Astrocyte (in vitro differentiated cells and primary cell): ENCODE data around the gene IQCE. TPM values are rescaled to one million over a fixed set of nuclear protein-coding genes. Genes with fewer than 3 reads are reported as not detected.
A peak's percentile ranks its signal among the peaks of the same experiment; 100 is the strongest.

Experiments used
- DNase-seq: peaks from one replicate; pipeline ENCODE4 v3.0.0-alpha.2; 2010; ENCODE audit warnings: low read depth
- FAIRE-seq: peaks from 2 replicates; lab custom pipeline; 2011; peaks lifted over from hg19 to GRCh38; lab: Jason Lieb, UNC
- H2AFZ ChIP-seq: 2 replicates; pipeline ENCODE4 v1.6.0; 2012; ENCODE audit warnings: low read depth, low read length, inconsistent platforms
- H3K27ac ChIP-seq: 2 replicates; pipeline ENCODE4 v1.5.1; 2011; ENCODE audit warnings: low read depth, low read length, inconsistent platforms
- H3K27me3 ChIP-seq: 2 replicates; pipeline ENCODE4 v1.6.0; 2011; ENCODE audit warnings: low read length, inconsistent platforms; ENCODE audit not compliant: insufficient read depth
- H3K36me3 ChIP-seq: 2 replicates; pipeline ENCODE4 v1.5.1; 2011; ENCODE audit warnings: low read length, inconsistent platforms; ENCODE audit not compliant: insufficient read depth
- H3K4me1 ChIP-seq: 2 replicates; pipeline ENCODE4 v1.5.1; 2011; ENCODE audit warnings: low read length, inconsistent platforms; ENCODE audit not compliant: insufficient read depth
- H3K4me2 ChIP-seq: 2 replicates; pipeline ENCODE4 v1.6.0; 2012; ENCODE audit warnings: low read length, inconsistent platforms
- H3K4me3 ChIP-seq: 2 replicates; pipeline ENCODE4 v1.5.1; 2011; ENCODE audit warnings: low read depth, mild to moderate bottlenecking, low read length, inconsistent platforms; ENCODE audit not compliant: insufficient read depth
- H3K79me2 ChIP-seq: 2 replicates; pipeline ENCODE4 v1.6.0; 2012; ENCODE audit warnings: mild to moderate bottlenecking, low read length, inconsistent platforms; ENCODE audit not compliant: insufficient read depth
- H3K9ac ChIP-seq: 2 replicates; pipeline ENCODE4 v1.6.0; 2012; ENCODE audit warnings: mild to moderate bottlenecking, low read length, inconsistent platforms
- H3K9me3 ChIP-seq: 2 replicates; pipeline ENCODE4 v1.5.1; 2012; ENCODE audit warnings: low read depth, mild to moderate bottlenecking, low read length, inconsistent platforms; ENCODE audit not compliant: insufficient read depth
- H4K20me1 ChIP-seq: 2 replicates; pipeline ENCODE4 v1.6.0; 2012; ENCODE audit warnings: low read length, inconsistent platforms; ENCODE audit not compliant: insufficient read depth
- H3K27ac Mint-ChIP-seq: one replicate; pipeline ENCODE4 v1.8.0; 2021; ENCODE audit warnings: mild to moderate bottlenecking, mixed read lengths; ENCODE audit not compliant: unreplicated experiment
- H3K27me3 Mint-ChIP-seq: one replicate; pipeline ENCODE4 v1.8.0; 2021; ENCODE audit warnings: low read depth, mixed read lengths; ENCODE audit not compliant: unreplicated experiment
- H3K36me3 Mint-ChIP-seq: one replicate; pipeline ENCODE4 v1.8.0; 2021; ENCODE audit warnings: low read depth, mixed read lengths; ENCODE audit not compliant: unreplicated experiment
- H3K4me1 Mint-ChIP-seq: one replicate; pipeline ENCODE4 v1.8.0; 2021; ENCODE audit warnings: low read depth, mixed read lengths; ENCODE audit not compliant: unreplicated experiment
- H3K4me3 Mint-ChIP-seq: one replicate; pipeline ENCODE4 v1.8.0; 2021; ENCODE audit warnings: mild to moderate bottlenecking, moderate library complexity, mixed read lengths; ENCODE audit not compliant: unreplicated experiment
- H3K9me3 Mint-ChIP-seq: one replicate; pipeline ENCODE4 v1.8.0; 2021; ENCODE audit warnings: mild to moderate bottlenecking, mixed read lengths; ENCODE audit not compliant: unreplicated experiment
- EZH2 ChIP-seq: IDR thresholded peaks from 2 replicates; pipeline ENCODE4 v1.6.1; 2012; ENCODE audit warnings: mild to moderate bottlenecking, low read length, inconsistent platforms; ENCODE audit not compliant: insufficient read depth
- total RNA-seq: library from RNA; stranded (reverse); gene quantifications from 2 replicates; pipeline ENCODE4 v1.2.1, GENCODE V29; 2021
- TF ChIP-seq, protein P1 (sequence below): IDR thresholded peaks from 2 replicates; pipeline ENCODE4 v1.5.1; 2011; ENCODE audit warnings: low read depth, mild to moderate bottlenecking, inconsistent platforms, low read length, moderate library complexity; ENCODE audit not compliant: insufficient read depth

Gene IQCE
- total RNA-seq, 1 donor from 2014 or later, result 13.1 TPM

DNA sequence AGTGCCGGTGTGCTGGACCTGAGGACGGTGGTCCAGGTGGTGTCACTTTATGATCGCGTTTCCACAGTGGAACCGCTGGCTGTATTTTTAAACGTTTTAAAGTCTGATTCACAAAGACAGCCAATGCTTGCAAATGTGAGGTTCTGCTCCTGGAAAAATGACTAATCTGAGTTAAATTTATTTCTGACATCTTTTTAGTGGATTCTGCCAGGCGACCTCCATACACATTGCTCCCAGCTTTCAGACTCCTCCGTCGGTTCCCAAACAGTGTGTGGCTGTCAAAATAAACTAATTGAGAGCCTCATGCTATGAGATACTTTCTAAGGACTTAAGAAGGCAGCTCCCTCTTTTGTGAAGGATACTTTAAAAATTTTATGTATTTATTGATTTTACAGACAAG, 60.3 kb downstream of the IQCE start:
- Mint-ChIP-seq H3K27me3 (peaks cover 8% of the 10 kb centered on the region), H3K36me3 (no peaks in the 10 kb centered on the region), H3K4me3 (no peak overlapping the region), H3K9me3 (no peaks in the 10 kb centered on the region), H3K27ac (no peak overlapping the region), H3K4me1 (peaks cover 18% of the 10 kb centered on the region)
- Histone ChIP-seq H3K4me2 (peak overlapping the region; percentile 85), H3K79me2 (no peaks in the 10 kb centered on the region), H3K9ac (peak overlapping the region; percentile 42), H4K20me1 (no peaks in the 10 kb centered on the region), H3K4me3 (peak overlapping the region; percentile 41), H3K27me3 (peaks cover 12% of the 10 kb centered on the region), H3K27ac (no peak overlapping the region), H2AFZ (no peak overlapping the region), H3K36me3 (no peaks in the 10 kb centered on the region), H3K9me3 (no peaks in the 10 kb centered on the region), H3K4me1 (peaks cover 44% of the 10 kb centered on the region)
- FAIRE-seq (no peak), DNase-seq (peak; percentile 71)
- TF ChIP-seq, protein P1, sequence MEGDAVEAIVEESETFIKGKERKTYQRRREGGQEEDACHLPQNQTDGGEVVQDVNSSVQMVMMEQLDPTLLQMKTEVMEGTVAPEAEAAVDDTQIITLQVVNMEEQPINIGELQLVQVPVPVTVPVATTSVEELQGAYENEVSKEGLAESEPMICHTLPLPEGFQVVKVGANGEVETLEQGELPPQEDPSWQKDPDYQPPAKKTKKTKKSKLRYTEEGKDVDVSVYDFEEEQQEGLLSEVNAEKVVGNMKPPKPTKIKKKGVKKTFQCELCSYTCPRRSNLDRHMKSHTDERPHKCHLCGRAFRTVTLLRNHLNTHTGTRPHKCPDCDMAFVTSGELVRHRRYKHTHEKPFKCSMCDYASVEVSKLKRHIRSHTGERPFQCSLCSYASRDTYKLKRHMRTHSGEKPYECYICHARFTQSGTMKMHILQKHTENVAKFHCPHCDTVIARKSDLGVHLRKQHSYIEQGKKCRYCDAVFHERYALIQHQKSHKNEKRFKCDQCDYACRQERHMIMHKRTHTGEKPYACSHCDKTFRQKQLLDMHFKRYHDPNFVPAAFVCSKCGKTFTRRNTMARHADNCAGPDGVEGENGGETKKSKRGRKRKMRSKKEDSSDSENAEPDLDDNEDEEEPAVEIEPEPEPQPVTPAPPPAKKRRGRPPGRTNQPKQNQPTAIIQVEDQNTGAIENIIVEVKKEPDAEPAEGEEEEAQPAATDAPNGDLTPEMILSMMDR, result no peak
- TF ChIP-seq EZH2, result no peak

DNA sequence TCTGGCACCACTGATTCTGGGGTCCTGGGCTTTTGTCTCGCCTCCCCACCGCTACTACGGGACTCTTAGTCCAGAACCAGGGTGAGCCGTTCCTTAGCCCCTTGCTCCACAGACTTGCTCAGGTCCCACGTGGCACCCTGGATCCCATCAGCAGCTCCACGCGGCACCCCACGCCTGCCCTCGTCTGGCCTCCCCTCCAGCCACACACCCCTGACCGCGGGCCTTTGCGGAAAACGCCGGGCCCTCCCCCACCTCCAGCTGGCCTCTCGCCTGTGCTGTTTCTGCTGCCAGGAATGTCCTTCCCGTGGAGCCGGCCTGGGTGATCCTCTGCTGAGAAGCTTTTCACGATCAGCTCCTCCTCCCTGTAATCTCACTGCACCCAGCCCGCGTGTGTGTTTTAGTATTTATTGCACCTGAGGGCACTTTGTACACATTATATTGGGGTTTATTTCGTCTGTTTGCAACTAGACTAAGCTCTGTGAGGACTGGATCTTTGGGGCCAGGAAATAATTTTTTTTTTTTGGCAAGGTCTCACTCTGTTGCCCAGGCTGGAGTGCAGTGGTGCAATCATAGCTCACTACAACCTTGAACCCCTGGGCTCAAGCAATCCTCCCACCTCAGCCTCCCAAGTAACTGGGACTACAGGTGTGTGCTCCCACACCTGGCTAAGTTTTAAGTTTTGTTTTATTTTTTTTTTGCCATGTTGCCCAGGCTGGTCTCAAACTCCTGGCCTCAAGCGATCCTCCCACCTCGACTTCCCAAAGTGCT, 62.5 kb downstream of the IQCE start:
- peak overlapping the region; percentile 20 for H3K4me2 ChIP-seq
- H3K79me2 ChIP-seq, result no peaks in the 10 kb centered on the region
- H3K9ac ChIP-seq, result peak overlapping the region; percentile 0
- no peaks in the 10 kb centered on the region for H3K9me3 Mint-ChIP-seq
- H3K27me3 Mint-ChIP-seq, result peaks cover 3% of the 10 kb centered on the region
- H3K27me3 ChIP-seq, result no peaks in the 10 kb centered on the region
- no peak overlapping the region for H3K27ac ChIP-seq
- FAIRE-seq (no peak), DNase-seq (peak; percentile 57)
- H3K27ac Mint-ChIP-seq, result peak overlapping the region; percentile 26
- H4K20me1 ChIP-seq, result no peaks in the 10 kb centered on the region
- H3K4me3 ChIP-seq, result no peak overlapping the region
- no peak for TF ChIP-seq EZH2
- TF ChIP-seq, protein P1, result no peak
- H3K9me3 ChIP-seq, result no peaks in the 10 kb centered on the region
- no peak overlapping the region for H3K4me3 Mint-ChIP-seq
- H2AFZ ChIP-seq, result no peak overlapping the region
- peaks cover 49% of the 10 kb centered on the region for H3K4me1 ChIP-seq
- no peaks in the 10 kb centered on the region for H3K36me3 ChIP-seq
- H3K4me1 Mint-ChIP-seq, result peaks cover 22% of the 10 kb centered on the region
- H3K36me3 Mint-ChIP-seq, result no peaks in the 10 kb centered on the region
